Ovary (tissue), 9 donors: ENCODE results near the gene CD84. TPM values are rescaled to one million over a fixed set of nuclear protein-coding genes. Genes with fewer than 3 reads are reported as not detected.
"Not testable (repeated sequence)": the region's sequence is repeated elsewhere in the genome, so short reads cannot be mapped to it uniquely, and the experiment has no call there.

ENCODE experiments used
- DNase-seq, 5 donors: peaks; one replicate each; pipeline ENCODE4 v3.0.0-alpha.2; 2019 to 2020
- H3K27ac ChIP-seq, 2 donors: fragments of 200-600 bp; one replicate each; pipeline versions ENCODE4 v1.5.1 to v1.8.0; 2019 to 2022
- H3K27me3 ChIP-seq: fragments of 200-600 bp; one replicate; pipeline ENCODE4 v1.8.0; 2022
- H3K36me3 ChIP-seq: fragments of 200-600 bp; sonication (generic); one replicate; pipeline ENCODE4 v1.5.1; 2019
- H3K4me1 ChIP-seq: one replicate; pipeline ENCODE4 v1.8.1; 2013; ENCODE audit warnings: mild to moderate bottlenecking, moderate library complexity; ENCODE audit not compliant: insufficient read depth
- H3K4me3 ChIP-seq: fragments of 200-600 bp; sonication (generic); one replicate; pipeline ENCODE4 v1.5.1; 2017
- H3K9me3 ChIP-seq, 2 donors: fragments of 200-600 bp in 1 of 2; sonication (generic) in 1 of 2; one replicate each; pipeline versions ENCODE4 v1.5.1 to v1.8.1; 2013 to 2019; ENCODE audit warnings: mild to moderate bottlenecking in 1 of 2, moderate library complexity in 1 of 2
- EP300 ChIP-seq: sonication (generic); formaldehyde crosslinking; IDR thresholded peaks from one replicate; pipeline ENCODE4 v1.6.1; 2017; ENCODE audit warnings: antibody characterized with exemption
- POLR2A ChIP-seq: fragments of 450-650 bp; IDR thresholded peaks from one replicate; pipeline ENCODE4 v1.6.1; 2017; ENCODE audit warnings: antibody characterized with exemption, mild to moderate bottlenecking, moderate library complexity
- WGBS, 3 donors: extraction: QIAGEN DNeasy Blood & Tissue Kit in 1 of 3; methylation state at CpG; one replicate each; pipeline versions ENCODE4 v1.1.5 to v1.1.7; 2013 to 2017; 5-methylcytosine and 5-hydroxymethylcytosine counted together
- intact Hi-C, 4 donors: fragments of 100-400 bp; cut with DNase I; formaldehyde crosslinking; loops; one replicate each; pipeline versions ENCODE4 v1.11.0 to v1.15.1; 2022 to 2023
- polyA plus RNA-seq, 2 donors: library from polyadenylated mRNA; stranded (reverse); fragments of 200-250 nt in 1 of 2; fragments of 350-450 nt in 1 of 2; fragmentation: Illumina TruSeq in 1 of 2; extraction: RNeasy Lipid Tissue Mini Kit (QIAGEN cat#74804) in 1 of 2; gene quantifications; one replicate each; pipeline ENCODE4 v1.2.3, GENCODE V29; 2013 to 2014
- total RNA-seq, 7 donors: library from RNA; depleted of rRNA in 2 of 7; stranded (reverse); fragments of >200 nt in 2 of 7; fragmentation: NEBNext Ultra II Directional in 3 of 7; extraction: Animal tissue kit (Norgen Biotek cat#: 25700) in 3 of 7; gene quantifications; one replicate each; pipeline versions ENCODE4 v1.1.0 to v1.2.4, GENCODE V29; 2016 to 2023
- TF ChIP-seq, protein P1 (sequence below), 3 donors: fragments of 450-650 bp in 2 of 3; fragments of 200-600 bp in 1 of 3; IDR thresholded peaks; one replicate each; pipeline versions ENCODE4 v1.5.1 to v1.8.0; 2016 to 2022; ENCODE audit warnings: antibody characterized with exemption in 3 of 3, mild to moderate bottlenecking in 1 of 3
- donor health status: DM: no; HTN: no; CAD: no; lungs with moderate emphysema.
- donor health status: DM: no; HTN: no; CAD: no.
- donor health status: Bipolar disorder and iron deficiency.
- donor health status: DM: yes; HTN: yes; CAD: no.
- donor health status: DM: no; HTN: no; CAD: no.
- donor health status: DM: yes; HTN: yes; CAD: no.

Gene CD84
- total and polyA plus RNA-seq, 9 donors, result 0.48 to 10.9 (median 2.0) TPM

DNA sequence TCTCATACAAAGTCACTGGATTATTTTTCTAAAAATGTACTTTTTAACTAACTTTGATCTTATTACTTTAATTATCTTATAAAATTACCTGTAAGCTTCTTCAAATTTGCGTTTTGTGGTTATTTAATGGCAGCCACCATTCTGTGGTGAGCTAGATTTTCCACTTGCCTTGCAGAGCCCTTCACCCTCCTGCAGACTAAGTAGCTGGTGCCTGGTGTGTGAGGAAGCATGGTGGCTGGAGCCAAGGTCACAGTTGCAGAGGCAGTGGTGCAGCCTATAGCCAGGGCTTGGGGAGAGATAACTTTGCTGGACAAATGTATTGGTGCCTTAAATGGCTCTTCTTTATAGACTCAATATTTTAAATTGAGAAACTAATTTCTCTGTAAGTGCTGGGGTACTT lies 11.2 kb upstream of the CD84 start:
- Histone ChIP-seq H3K9me3 (no peaks in the 10 kb centered on the region), H3K27me3 (no peaks in the 10 kb centered on the region), H3K36me3 (no peaks in the 10 kb centered on the region), H3K4me3 (no peak overlapping the region), H3K4me1 (no peaks in the 10 kb centered on the region), H3K27ac (no peak overlapping the region)
- no peak for TF ChIP-seq POLR2A
- TF ChIP-seq, protein P1, sequence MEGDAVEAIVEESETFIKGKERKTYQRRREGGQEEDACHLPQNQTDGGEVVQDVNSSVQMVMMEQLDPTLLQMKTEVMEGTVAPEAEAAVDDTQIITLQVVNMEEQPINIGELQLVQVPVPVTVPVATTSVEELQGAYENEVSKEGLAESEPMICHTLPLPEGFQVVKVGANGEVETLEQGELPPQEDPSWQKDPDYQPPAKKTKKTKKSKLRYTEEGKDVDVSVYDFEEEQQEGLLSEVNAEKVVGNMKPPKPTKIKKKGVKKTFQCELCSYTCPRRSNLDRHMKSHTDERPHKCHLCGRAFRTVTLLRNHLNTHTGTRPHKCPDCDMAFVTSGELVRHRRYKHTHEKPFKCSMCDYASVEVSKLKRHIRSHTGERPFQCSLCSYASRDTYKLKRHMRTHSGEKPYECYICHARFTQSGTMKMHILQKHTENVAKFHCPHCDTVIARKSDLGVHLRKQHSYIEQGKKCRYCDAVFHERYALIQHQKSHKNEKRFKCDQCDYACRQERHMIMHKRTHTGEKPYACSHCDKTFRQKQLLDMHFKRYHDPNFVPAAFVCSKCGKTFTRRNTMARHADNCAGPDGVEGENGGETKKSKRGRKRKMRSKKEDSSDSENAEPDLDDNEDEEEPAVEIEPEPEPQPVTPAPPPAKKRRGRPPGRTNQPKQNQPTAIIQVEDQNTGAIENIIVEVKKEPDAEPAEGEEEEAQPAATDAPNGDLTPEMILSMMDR (IDR thresholded peaks at IDR 0.05), result no peak
- no peak for TF ChIP-seq EP300
- 83 to 87% (median 84%) methylated on average over 1 of the region's 1 CpG for WGBS, 3 donors
- no peak for DNase-seq
- intact Hi-C loops, result no loop called here

DNA sequence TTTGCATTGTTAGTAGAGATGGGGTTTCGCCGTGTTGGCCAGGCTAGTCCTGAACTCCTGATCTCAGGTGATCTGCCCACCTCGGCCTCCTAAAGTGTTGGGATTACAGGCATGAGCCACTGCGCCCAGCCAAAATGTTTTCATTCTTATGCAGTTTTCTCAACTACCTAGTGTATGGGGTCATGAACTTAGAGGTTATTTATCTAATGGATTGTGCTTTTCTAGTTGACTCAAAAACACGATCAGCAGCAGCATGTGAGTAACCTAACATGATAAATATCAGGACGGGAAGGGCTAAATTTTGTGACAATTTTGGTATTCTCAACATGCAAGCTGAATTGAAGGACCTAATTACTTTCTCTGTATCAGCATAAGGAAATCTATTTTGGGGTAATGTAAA lies 9.2 kb upstream of the CD84 start:
- TF ChIP-seq EP300, result no peak
- TF ChIP-seq, protein P1 (IDR thresholded peaks at IDR 0.05), result no peak
- no peak for TF ChIP-seq POLR2A
- Histone ChIP-seq H3K27ac (no peak overlapping the region), H3K9me3 (no peaks in the 10 kb centered on the region), H3K27me3 (no peaks in the 10 kb centered on the region), H3K4me1 (no peaks in the 10 kb centered on the region), H3K4me3 (no peak overlapping the region), H3K36me3 (no peaks in the 10 kb centered on the region)
- intact Hi-C loops, result no loop called here
- DNase-seq, result no peak
- 80 to 85% (median 83%) methylated on average over 6 of the region's 6 CpGs for WGBS, 3 donors

DNA sequence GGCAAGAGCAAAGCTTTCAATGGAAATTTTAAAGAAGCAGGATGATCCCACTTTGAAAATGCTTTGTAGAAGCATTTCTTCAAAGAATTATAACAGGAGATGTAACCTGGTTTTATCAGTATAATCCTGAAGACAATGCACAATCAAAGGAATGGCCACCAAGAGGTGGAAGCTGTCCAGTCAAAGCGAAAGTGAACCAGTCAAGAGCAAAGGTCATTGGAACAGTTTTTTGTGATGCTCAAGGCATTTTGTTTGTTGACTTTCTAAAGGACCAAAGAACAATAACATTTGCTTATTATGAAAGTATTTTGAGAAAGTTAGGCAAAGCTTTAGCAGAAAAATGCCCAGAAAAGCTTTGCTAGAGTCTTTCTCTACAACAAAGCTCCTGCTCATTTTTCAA lies 5.5 kb upstream of the CD84 start:
- no peaks in the 10 kb centered on the region for H3K9me3 ChIP-seq
- no peak overlapping the region for H3K4me3 ChIP-seq
- intact Hi-C loops, result no loop called here
- no peaks in the 10 kb centered on the region for H3K4me1 ChIP-seq
- no peak for TF ChIP-seq POLR2A
- TF ChIP-seq, protein P1 (IDR thresholded peaks at IDR 0.05), result no peak
- TF ChIP-seq EP300, result no peak
- H3K27ac ChIP-seq, result no peak overlapping the region
- no peak for DNase-seq
- no peaks in the 10 kb centered on the region for H3K27me3 ChIP-seq
- no peaks in the 10 kb centered on the region for H3K36me3 ChIP-seq
- 21 to 47% (median 25%) methylated on average over 1 of the region's 1 CpG for WGBS, 3 donors

DNA sequence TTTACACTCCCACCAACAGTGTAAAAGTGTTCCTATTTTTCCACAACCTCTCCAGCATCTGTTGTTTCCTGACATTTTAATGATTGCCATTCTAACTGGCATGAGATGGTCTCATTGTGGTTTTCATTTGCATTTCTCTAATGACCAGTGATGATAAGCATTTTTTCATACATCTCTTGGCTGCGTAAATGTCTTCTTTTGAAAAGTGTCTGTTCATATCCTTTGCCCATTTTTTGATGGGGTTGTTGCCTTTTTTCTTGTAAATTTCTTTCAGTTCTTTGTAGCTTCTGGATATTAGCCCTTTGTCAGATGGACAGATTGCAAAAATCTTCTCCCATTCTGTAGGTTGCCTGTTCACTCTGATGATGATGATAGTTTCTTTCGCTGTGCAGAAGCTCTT lies 3.7 kb upstream of the CD84 start:
- not testable (repeated sequence) for H3K36me3 ChIP-seq
- 91 to 95% (median 95%) methylated on average over 2 of the region's 2 CpGs for WGBS, 3 donors

DNA sequence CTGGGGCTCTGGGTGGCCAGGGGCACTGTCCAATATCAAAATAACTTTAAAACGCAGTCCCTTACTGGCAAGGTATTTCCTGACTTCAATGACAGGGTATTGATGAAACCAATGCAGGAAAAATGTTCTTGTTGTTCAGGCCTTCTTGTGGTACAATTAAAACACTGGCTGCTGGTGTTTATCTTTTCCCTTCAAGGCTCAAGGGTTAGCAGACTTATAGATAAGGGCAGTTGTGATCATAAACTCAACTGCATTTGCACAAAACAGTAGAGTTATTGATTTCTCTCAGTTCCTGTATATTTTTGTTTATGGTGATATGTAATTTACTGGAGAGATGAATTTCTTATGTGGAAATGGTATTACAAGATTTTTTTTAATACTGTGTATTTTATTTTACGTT lies 2.7 kb upstream of the CD84 start:
- no peaks in the 10 kb centered on the region for H3K36me3 ChIP-seq
- intact Hi-C loops, result no loop called here
- no peak overlapping the region for H3K27ac ChIP-seq
- H3K4me3 ChIP-seq, result no peak overlapping the region
- no peaks in the 10 kb centered on the region for H3K27me3 ChIP-seq
- TF ChIP-seq, protein P1 (IDR thresholded peaks at IDR 0.05), result no peak
- 62 to 73% (median 65%) methylated on average over 2 of the region's 2 CpGs for WGBS, 3 donors
- no peak for DNase-seq
- H3K9me3 ChIP-seq, result no peaks in the 10 kb centered on the region
- H3K4me1 ChIP-seq, result no peaks in the 10 kb centered on the region

More for the DNA sequence above, 3.7 kb upstream of the CD84 start:
- H3K27ac ChIP-seq, H3K9me3 ChIP-seq, H3K4me3 ChIP-seq, H3K4me1 ChIP-seq, intact Hi-C loops, H3K27me3 ChIP-seq, DNase-seq: not testable (repeated sequence)
